Pons (tissue), 1 donor: ENCODE results near the gene FRY.

Experiments
- DNase-seq: peaks from one replicate; pipeline ENCODE4 v3.0.0-alpha.2; 2016; ENCODE audit warnings: low spot score

FRY gene

DNA sequence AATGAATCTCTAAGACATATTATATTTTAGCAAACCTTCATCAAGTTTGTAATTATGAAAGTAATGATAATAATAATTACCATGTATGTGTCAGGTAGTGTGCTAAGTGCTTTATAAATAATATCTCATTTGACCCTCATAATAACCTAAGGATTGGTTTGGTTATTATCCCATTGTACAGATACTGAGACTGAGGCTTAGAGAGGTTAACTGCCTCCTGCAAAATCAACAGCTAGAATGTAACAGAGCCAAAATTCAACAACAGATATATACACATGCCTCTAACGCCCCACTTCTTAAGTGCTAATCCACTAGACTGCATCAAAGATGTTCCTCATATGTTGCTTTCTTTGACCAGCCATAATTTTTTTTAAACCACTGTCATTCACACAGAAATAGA, 142.8 kb downstream of the FRY start:
- no peak for DNase-seq

DNA sequence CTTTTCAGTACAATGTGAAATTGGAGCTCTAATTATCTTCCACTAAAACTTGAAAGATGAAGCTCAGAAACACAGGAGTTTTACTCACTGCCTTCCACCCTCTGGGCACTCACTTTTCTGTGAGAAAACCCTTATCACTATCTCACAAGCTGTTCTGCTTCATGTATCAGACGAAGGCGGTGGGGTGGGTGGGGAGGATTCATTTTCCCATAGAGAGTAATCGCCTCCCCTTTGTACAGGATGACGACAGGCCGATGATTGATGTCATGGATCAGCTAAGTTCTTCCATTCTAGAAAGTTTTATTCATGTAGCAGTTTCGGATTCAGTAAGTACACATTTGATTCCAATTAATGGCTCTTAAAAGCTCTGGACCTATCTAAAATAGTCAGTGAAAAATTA, 143.7 kb downstream of the FRY start:
- DNase-seq: no peak

DNA sequence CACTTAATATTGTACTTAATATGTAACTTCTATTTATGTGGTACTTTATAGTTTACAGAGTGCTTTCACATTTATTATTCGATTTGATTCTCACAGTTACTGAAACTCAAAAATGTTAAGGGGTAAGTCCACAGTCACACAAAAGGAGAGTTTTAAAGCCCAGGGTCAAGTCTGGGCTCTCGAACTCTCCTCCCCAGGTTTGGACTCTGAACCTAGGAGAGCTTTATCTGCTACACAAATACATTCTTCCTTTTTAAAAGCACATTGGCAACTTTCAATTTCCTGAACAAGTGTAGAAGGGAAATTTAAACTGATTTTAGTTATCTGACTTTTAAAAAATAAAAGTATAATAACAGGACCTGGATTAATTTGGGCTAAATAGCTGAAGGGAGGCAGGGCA, 144.4 kb downstream of the FRY start:
- no peak for DNase-seq

DNA sequence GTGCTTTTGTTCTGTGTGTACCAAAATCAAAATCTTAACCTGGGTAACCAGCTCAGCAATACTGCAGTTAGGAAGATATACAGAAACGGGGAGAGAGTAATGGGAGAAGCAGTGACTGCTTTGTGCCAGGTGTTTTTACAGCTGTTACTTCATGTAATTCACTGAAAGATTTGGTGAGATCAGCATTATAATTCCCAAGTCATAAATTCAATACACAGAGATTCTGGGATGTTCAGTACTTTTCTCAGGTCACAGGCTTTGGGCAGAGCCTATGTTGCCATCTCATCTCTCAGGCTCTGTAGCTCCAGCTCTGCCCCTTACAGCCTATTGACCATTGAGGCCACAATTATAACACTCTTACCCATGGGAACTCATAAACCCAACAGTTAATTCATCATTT, 145.1 kb downstream of the FRY start:
- DNase-seq: no peak

DNA sequence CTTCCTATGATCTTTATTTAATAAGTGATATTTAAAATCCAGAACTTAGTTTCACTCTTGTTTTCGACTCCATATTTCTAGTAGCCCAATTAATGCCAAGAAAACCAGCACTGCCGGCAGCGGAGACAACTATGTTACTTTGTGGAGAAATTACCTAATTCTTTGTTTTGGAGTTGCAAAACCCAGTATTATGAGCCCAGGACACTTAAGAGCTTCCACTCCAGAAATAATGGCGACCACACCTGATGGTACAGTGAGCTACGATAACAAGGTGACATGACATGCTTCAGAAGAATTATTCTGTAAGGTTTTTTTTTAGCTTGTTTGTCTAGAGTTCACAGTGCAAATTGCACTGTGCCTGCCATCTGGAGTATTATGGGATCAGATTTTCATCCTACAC, 147.2 kb downstream of the FRY start:
- no peak for DNase-seq

DNA sequence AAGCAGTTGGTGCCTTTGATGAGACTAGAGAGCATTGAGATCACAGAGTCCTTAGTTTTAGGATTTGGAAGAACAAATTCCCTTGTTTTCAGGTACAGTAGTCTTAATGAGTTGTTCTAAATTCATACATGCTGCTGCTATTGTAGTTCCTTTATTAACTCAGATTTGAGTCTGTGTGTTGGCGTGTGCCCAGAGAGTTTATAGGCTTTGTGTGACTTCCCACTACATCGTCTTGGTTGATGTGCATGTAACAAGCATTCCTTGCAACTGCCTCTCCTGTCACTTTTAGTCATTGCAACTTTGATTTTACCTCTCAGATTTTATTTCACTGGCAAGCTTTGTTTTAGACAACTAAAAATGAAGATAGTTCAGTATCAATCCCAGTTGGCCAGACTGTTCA, 148.1 kb downstream of the FRY start:
- no peak for DNase-seq

DNA sequence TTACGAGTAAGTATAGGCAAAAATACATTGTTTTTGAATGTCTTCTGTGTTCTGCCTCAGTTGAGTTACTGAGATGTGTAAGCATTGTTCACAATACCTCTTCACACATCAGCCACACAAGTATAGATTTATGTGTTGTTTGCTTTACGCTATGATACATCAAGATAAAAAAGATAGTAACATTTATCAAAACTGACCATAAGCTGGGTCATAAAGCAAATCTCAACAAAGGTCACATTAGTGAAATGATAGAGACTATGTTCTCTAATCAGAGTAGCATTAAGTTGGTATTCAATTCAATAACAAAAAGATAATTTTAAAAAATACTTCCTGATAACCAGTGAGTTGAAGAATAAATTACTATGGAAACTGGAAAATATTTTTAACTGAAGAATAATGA, 156.1 kb downstream of the FRY start:
- DNase-seq: no peak

DNA sequence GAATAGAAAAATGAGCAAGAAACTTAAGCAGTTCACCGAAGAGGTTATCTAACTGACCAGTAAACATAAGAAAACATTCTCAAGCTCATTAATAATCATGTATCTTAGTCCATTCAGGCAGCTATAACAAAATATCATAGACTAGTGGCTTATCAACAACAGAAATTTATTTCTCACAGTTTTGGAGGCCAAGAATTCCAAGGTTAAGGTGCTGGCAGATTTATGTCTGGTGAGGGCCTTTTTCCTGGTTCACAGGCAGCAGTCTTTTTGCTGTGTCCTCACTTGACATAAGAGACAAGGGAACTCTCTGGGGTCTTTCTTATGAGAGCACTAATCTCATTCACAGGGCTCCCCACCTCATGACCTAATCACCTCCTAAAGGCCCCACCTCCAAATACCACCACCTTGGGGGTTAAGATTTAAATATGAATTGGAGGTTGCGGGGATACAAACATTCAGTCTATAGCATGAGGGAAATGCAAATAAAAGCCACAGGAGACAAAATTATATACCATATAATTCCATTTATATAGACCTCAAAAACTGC, 160.0 kb downstream of the FRY start:
- no peak for DNase-seq

DNA sequence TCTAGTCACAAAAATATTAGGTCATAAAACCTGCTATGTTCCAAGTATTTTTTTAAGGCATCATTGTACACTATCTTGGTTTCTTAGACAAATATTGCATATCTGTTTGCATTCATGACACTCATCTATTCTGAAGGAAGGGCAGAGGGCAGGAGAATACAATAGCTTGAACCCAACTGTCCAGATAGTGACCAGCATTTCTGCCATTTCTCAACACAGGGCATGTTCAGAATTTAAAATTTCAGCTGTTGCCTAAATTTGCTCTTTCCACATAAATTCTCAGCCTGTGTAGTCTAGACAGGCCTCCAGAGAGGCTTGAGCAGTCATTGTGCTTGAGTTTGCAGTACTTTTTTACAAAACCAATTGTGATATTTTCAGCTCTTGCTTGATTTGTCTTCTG, 164.1 kb downstream of the FRY start:
- no peak for DNase-seq

DNA sequence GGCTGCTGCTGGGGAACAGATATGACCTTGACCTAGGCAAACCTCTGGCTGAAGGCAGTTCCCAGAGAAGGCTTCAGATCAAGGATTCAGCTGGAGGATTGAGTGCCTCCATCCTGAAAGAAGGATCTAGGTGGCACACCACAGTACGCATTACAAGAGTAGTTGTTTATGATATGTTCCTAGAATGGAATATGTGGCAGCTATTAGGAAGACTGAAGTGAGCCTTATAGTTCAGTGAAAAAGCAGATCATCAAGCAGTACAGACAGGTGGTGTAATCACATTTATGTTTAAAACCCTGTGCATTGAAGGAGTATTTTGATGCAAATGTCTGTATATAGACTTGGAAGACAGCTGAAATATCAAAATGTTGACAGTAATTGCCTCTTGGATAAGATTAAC, 167.6 kb downstream of the FRY start:
- DNase-seq: no peak

DNA sequence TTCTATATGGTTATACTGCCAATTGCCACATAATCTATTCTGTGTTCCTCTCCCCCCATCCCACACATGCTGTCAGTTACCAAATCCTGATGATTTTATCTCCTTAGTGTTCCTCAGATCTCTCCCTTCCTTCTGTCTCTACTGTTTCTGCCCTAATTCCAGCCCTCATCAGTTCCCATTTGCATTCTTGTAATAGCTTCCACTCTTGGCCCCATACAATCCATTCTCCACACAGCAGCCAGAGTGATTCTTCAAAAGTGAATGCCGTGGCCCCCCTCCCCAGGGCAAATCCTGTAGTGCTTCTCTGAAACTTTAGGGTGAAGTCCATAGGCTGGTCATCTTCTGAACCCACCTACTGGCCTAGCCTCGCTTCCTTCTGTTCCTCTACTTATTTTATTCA, 169.2 kb downstream of the FRY start:
- DNase-seq: no peak

DNA sequence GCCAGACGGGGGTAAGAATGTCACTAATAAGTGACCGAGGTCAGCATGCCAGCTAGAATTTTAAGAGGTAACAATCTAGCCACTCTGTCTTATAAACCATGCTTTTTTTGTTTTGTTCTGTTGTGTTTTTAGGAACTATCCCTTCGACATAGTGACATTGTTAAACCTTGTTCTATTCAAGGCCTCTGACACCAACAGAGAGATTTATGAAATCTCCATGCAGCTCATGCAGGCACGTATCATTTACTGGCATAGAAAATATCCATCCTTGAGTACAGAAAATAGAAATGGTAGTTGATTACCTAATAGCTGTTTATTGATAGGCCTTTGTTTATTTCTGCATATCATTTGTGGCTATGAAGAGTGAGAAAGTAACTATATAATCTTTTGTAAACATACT, 170.2 kb downstream of the FRY start:
- no peak for DNase-seq

DNA sequence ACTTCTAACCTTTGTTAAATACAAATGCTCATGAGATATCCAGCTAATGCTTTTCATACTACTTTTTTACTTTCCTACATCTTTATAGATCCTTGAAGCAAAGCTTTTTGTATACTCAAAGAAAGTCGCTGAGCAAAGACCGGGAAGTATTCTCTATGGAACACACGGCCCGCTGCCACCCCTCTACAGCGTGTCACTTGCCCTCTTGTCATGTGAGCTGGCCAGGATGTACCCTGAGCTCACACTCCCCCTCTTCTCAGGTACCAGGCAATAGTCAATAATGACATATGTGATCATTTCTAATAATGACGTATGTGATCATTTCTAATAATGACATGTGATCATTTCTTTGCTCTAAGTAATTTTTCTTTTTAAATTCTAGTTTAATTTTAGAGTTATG, 170.7 kb downstream of the FRY start:
- no peak for DNase-seq

DNA sequence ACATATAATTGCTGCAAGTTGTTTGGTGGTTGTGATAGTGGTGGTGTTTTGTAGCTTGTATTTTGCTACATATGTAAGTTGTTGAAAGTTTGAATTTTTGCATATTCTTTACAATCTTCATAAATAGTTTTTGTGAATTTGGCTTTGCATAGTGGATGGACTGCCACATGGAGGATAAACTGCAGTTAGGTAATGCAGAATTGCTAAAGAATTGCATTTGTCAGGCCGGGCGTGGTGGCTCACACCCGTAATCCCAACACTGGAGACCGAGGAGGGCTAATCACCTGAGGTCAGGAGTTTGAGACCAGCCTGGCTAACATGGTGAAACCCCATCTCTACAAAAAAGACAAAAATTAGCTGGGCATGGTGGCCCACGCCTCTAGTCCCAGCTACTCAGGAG, 171.6 kb downstream of the FRY start:
- no peak for DNase-seq

DNA sequence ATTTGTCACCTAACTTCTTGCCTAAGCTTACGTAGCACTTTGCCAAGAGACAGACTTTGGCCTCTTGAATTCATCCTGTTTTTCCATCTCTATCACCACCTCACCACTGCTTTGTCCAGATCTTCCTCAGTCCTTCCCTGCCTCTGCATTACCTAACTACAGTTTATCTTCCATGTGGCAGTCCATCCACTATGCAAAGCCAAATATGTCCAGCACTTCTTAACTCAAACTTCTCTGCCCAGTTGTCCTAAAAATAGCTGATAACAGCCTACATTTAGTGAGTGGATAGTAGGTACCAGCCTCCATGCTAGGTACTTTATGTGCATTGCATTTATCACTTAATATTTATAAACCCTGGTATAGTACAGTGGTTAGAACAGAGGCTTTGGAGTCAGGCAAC, 172.2 kb downstream of the FRY start:
- no peak for DNase-seq

DNA sequence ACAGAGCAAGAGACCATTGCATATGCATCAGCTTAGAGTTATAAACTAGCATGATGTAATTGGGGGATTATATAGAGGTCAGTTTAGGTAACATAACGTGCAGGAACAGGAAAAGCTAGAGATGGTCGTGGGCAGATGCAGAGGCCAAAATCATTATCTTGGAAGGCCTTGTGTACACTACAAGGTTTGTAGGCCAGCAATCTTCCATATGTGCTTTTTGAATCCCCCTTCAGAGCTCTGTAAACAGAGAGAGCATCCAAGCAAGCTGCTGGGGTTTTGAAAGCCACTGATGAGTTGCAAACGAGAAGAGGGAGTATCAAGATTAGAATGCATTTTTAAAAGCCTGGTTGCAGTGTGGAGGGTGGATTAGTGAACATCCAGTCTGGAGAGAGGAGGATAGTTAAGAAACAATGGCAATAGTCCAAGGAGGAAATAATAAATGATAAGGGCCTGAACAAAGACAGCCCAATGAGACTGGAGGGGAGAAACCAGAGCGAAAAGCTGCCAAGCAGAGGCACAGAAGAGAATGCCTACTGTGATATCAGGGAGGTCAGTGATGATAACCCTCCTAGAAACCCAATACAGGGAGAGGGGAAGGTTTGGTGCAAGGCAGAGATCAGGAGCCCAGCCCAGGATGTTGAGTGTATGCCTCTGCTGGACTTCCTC, 174.0 kb downstream of the FRY start:
- DNase-seq: no peak

DNA sequence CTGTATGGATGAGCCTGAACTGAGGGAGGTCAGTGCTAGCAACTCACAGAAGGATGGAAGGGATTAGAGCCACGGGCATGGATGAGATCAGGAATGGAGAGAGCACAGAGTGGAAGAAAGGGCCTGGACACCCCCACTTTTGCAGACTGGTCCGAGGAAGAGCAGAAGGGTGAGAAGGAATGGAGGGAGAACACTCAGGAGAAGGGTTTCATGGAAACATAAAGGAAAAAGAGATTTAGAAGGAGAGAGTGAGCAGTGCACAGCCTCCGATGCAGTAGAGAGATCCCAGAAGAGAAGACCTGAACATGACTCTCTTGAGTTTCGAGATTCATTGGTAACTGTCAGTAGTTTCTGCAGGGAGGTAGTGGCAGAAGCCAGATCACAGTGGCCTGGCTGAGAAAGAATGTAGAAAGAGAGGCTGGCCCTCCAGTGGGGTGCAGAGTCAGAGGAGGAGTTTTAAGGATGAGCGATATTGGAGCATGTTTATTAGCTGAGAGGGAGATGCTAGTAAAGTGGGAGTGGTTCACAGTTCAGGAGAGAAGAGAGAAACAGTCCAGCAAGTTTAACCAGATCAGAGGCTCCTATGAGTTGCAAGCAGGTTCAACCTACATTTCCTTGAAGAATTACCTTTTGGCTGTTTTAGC, 174.6 kb downstream of the FRY start:
- no peak for DNase-seq

DNA sequence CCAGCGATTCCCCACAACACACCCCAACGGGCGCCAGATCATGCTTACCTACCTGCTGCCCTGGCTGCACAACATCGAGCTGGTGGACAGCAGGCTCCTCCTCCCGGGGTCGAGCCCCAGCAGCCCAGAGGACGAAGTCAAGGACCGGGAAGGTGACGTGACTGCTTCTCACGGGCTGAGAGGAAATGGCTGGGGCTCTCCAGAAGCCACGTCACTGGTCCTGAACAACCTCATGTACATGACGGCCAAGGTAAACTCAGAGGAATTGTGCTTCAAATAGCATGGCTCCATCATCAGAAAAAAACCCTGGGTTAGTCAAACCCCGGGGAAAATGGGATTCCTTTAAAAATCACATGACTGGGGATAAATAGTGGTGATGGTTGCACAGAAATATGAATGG, 177.3 kb downstream of the FRY start:
- no peak for DNase-seq

DNA sequence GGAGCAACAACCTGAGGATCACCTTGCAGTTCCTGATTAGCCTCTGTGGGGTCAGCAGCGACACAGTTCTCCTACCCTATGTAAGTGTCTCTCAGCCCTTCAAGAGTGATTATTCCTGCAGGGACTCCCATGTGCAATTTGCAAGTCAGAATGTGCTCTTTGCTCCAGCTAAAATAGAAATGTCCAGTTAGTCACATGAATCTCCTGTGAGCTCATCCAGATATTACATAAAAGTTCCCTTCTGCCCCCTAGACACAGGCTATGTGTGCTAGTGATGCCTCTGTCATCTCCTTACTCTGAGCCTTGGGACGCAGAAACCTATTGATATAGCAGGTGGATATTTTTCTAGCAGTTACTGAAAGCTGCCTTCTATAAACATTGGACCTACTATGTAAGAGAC, 178.1 kb downstream of the FRY start:
- DNase-seq: no peak

DNA sequence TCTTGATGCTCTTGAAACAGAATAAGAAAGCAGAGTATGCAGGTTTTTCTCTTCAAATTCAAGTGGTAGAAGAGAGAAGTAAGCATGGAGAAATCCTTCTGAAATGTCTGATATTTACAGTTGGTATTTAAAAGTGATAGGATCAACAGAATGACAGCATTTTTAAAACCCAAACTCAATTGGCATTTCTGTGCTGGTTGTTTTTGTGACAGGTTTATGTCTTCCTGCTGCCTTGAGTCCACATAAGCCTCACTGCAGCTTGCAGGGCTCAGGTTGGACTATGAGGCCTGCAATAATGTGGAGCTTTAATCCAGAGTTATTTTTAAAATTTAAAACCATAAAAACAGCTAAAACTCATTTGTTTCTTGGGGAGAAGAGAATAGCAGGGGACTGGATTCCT, 178.5 kb downstream of the FRY start:
- DNase-seq: no peak

DNA sequence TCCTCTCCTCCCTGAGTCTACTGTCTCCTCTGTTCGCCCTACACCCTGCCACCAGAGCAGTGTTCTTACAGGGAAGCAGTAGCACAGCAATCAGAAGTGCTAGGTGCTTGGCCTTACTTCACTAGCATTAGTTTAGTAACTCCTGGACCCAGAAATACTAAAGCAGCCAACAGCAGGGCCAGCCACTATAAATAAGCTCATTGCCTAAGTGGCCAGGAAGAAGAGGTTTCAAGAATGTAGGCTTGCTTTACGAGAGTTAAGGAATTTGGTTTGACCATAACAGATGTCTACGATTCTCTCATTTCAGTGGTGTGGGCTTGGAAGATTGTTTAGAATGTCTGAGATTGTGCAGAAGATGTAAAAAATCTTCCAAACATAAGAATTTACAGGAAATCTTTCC, 180.2 kb downstream of the FRY start:
- DNase-seq: no peak

DNA sequence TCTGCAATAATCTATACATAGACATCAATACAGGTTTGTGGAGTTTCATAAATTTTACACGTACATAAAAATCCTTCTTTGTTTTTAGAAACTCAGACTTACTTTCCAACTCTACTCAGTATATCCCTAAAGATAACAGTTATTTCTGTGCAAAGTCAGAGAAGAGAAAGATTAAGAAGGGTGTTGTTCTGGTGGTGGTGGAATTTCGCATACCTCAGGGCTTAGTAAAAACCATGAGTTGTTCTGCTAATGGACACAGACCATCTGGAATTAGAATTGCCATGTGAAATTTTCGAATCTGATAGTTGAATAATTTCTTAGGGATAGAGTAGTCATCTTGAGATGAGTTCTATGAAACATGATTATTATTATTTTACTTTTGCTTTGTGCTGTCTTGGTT, 180.8 kb downstream of the FRY start:
- DNase-seq: no peak

DNA sequence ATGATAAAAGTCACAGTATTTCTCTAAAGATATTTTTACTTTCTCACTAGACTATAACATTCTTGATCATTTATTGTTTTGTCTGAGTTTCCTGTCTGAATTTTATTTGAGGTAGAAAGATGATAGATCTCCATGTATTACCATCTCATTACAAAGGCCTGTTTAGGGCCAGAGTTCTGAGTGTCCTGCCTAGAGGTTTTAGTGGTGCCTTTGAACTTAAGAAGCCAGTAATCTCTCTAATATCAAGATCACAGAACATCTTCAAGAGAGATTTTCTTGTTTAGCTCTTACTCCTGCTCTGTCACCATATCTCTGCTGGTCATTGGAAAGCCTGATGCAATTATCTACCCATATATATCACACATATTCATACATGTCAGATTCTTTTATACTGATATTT, 182.1 kb downstream of the FRY start:
- DNase-seq: no peak

DNA sequence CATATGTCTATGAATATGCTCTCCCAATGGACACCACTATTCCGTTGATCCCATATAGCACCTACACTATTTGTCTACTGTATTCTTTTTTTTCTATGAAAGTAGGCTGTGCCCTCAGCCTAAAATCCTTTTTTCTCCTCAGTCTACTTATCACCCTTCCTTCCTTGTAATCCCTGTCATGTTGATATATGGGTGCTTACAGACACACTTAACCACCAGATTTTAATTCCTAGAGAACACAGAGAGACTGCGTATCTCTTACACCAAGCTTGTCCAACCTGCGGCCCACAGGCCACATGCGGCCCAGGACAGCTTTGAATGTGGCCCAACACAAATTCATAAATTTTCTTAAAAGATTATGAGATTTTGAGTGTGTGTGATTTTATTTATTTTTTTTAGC, 182.5 kb downstream of the FRY start:
- no peak for DNase-seq
